H1 (cell line): ENCODE measurements around the gene PXDN. TPM values are rescaled to one million over a fixed set of nuclear protein-coding genes. Genes with fewer than 3 reads are reported as not detected.

ENCODE experiments used
- CTCF ChIA-PET: fragments of 300-600 bp; sonication (Branson Sonifier 250); formaldehyde crosslinking; loops from one replicate; lab custom pipeline; 2021; ENCODE audit not compliant: partially characterized antibody; lab: Charles Lee
- POLR2A ChIA-PET: fragments of 300-600 bp; sonication (Branson Sonifier 250); formaldehyde crosslinking; loops from one replicate; lab custom pipeline; 2021; ENCODE audit warnings: inconsistent platforms; ENCODE audit not compliant: partially characterized antibody; lab: Charles Lee
- DNase-seq, 2 experiments: peaks; one replicate each; pipeline versions ENCODE4 v3.0.0 to v3.0.0-alpha.2; 2010 to 2022; ENCODE audit warnings: low spot score in 2 of 2, low read depth in 1 of 2, mixed read lengths in 1 of 2
- FAIRE-seq: peaks from 2 replicates; lab custom pipeline; 2011; peaks lifted over from hg19 to GRCh38; lab: Jason Lieb, UNC
- H2AFZ ChIP-seq: 2 replicates; pipeline ENCODE4 v1.8.1; 2012; ENCODE audit warnings: low read length, inconsistent platforms
- H2AK5ac ChIP-seq: 2 replicates; pipeline ENCODE4 v1.6.1; 2013; ENCODE audit warnings: low read depth, low read length
- H2BK120ac ChIP-seq: replicated peaks from 2 replicates; pipeline ENCODE3; 2013; ENCODE audit warnings: low read depth, low read length, inconsistent platforms
- H2BK12ac ChIP-seq: 2 replicates; pipeline ENCODE4 v1.6.1; 2013; ENCODE audit warnings: low read depth, low read length
- H2BK15ac ChIP-seq: 2 replicates; pipeline ENCODE4 v1.6.1; 2013; ENCODE audit warnings: low read length
- H2BK20ac ChIP-seq: 2 replicates; pipeline ENCODE4 v1.6.1; 2013; ENCODE audit warnings: low read length
- H2BK5ac ChIP-seq: 2 replicates; pipeline ENCODE4 v1.6.1; 2013; ENCODE audit warnings: low read depth, low read length
- H3K14ac ChIP-seq: 2 replicates; pipeline ENCODE4 v1.6.1; 2013; ENCODE audit warnings: inconsistent platforms; ENCODE audit not compliant: insufficient read length
- H3K18ac ChIP-seq: 2 replicates; pipeline ENCODE4 v1.6.1; 2013; ENCODE audit warnings: low read length; ENCODE audit errors: extremely low read depth
- H3K23ac ChIP-seq: 2 replicates; pipeline ENCODE4 v1.6.1; 2013; ENCODE audit warnings: inconsistent platforms; ENCODE audit not compliant: insufficient read length
- H3K23me2 ChIP-seq: 2 replicates; pipeline ENCODE4 v1.6.1; 2013; ENCODE audit warnings: low read depth, low read length
- H3K27ac ChIP-seq: 2 replicates; pipeline ENCODE4 v1.6.1; 2011; ENCODE audit warnings: low read depth, low read length, inconsistent platforms
- H3K27me3 ChIP-seq, 4 experiments: replicated peaks in 1 of 4; 1 replicate in 1 of 4; 2 replicates in 3 of 4; pipeline versions ENCODE4 v1.6.1 to v1.8.1; 2011 to 2013; ENCODE audit warnings: low read length in 3 of 4, mild to moderate bottlenecking in 3 of 4, inconsistent platforms in 2 of 4, mixed read lengths in 2 of 4, moderate library complexity in 1 of 4; ENCODE audit not compliant: control insufficient read depth in 3 of 4, insufficient read depth in 3 of 4; ENCODE audit errors: extremely low read depth in 1 of 4
- H3K36me3 ChIP-seq, 4 experiments: 2 replicates each; pipeline versions ENCODE4 v1.6.1 to v1.8.1; 2011 to 2013; ENCODE audit warnings: mild to moderate bottlenecking in 4 of 4, low read length in 3 of 4, moderate library complexity in 2 of 4, control low read depth in 1 of 4, inconsistent platforms in 1 of 4; ENCODE audit not compliant: insufficient read depth in 4 of 4, control insufficient read depth in 2 of 4
- H3K4ac ChIP-seq: replicated peaks from 2 replicates; pipeline ENCODE3; 2013; ENCODE audit warnings: low read length, low read depth, mixed read lengths, inconsistent platforms; ENCODE audit not compliant: insufficient read length
- H3K4me1 ChIP-seq, 4 experiments: replicated peaks in 1 of 4; 1 replicate in 1 of 4; 2 replicates in 3 of 4; pipeline versions ENCODE4 v1.6.1 to v1.8.1; 2011 to 2013; ENCODE audit warnings: low read length in 3 of 4, inconsistent platforms in 2 of 4, mixed read lengths in 1 of 4; ENCODE audit not compliant: insufficient read depth in 4 of 4, control insufficient read depth in 3 of 4
- H3K4me2 ChIP-seq, 2 experiments: 2 replicates each; pipeline versions ENCODE4 v1.6.1 to v1.8.1; 2011 to 2013; ENCODE audit warnings: low read depth in 2 of 2, low read length in 2 of 2, control low read depth in 1 of 2, inconsistent platforms in 1 of 2, mild to moderate bottlenecking in 1 of 2; ENCODE audit not compliant: insufficient read depth in 1 of 2
- H3K4me3 ChIP-seq, 4 experiments: fragments of 200-600, 300-600 bp in 1 of 4; sonication (generic), shearing (Covaris generic), sonication (Bioruptor Twin) in 1 of 4; 2 replicates each; pipeline versions ENCODE4 v1.5.1 to v1.8.1; 2011 to 2016; ENCODE audit warnings: low read length in 4 of 4, low read depth in 3 of 4, control low read depth in 2 of 4, inconsistent platforms in 2 of 4, mild to moderate bottlenecking in 2 of 4, mixed read lengths in 1 of 4, moderate library complexity in 1 of 4; ENCODE audit not compliant: insufficient read depth in 2 of 4; ENCODE audit errors: extremely low read depth in 1 of 4
- H3K56ac ChIP-seq: replicated peaks from 2 replicates; pipeline ENCODE3; 2013; ENCODE audit warnings: low read depth, mild to moderate bottlenecking, mixed read lengths, low read length, inconsistent platforms; ENCODE audit not compliant: insufficient read length
- H3K79me1 ChIP-seq: 2 replicates; pipeline ENCODE4 v1.6.1; 2013; ENCODE audit warnings: low read depth, low read length, control low read depth
- H3K79me2 ChIP-seq, 2 experiments: 2 replicates each; pipeline versions ENCODE4 v1.6.1 to v1.8.1; 2012 to 2013; ENCODE audit warnings: low read length in 2 of 2, mild to moderate bottlenecking in 2 of 2, inconsistent platforms in 1 of 2; ENCODE audit not compliant: insufficient read depth in 2 of 2, control insufficient read depth in 1 of 2
- H3K9ac ChIP-seq, 4 experiments: replicated peaks in 1 of 4; 1 replicate in 1 of 4; 2 replicates in 3 of 4; pipeline versions ENCODE4 v1.6.1 to v1.8.1; 2011 to 2013; ENCODE audit warnings: low read depth in 3 of 4, low read length in 3 of 4, control low read depth in 2 of 4, mild to moderate bottlenecking in 2 of 4, moderate library complexity in 2 of 4, inconsistent platforms in 1 of 4; ENCODE audit errors: extremely low read depth in 1 of 4
- H3K9me3 ChIP-seq, 2 experiments: 2 replicates each; pipeline versions ENCODE4 v1.6.1 to v1.8.1; 2012 to 2013; ENCODE audit warnings: mild to moderate bottlenecking in 2 of 2, moderate library complexity in 2 of 2, control low read depth in 1 of 2, inconsistent platforms in 1 of 2, low read depth in 1 of 2, low read length in 1 of 2, mixed read lengths in 1 of 2; ENCODE audit not compliant: insufficient read depth in 2 of 2
- H4K20me1 ChIP-seq, 2 experiments: replicated peaks in 1 of 2; 2 replicates each; pipeline versions ENCODE3 to v1.8.1; 2011 to 2013; ENCODE audit warnings: inconsistent platforms in 2 of 2, low read length in 2 of 2, mild to moderate bottlenecking in 1 of 2; ENCODE audit not compliant: insufficient read depth in 2 of 2, control insufficient read depth in 1 of 2
- H4K5ac ChIP-seq: 2 replicates; pipeline ENCODE4 v1.6.1; 2013; ENCODE audit warnings: low read length, low read depth, mixed read lengths, inconsistent platforms; ENCODE audit not compliant: insufficient read length
- H4K8ac ChIP-seq: 2 replicates; pipeline ENCODE4 v1.8.0; 2013; ENCODE audit warnings: mild to moderate bottlenecking, moderate library complexity, low read length, inconsistent platforms; ENCODE audit not compliant: insufficient read depth; ENCODE audit errors: extremely low read depth
- H4K91ac ChIP-seq: replicated peaks from 2 replicates; pipeline ENCODE3; 2013; ENCODE audit warnings: low read length, mixed read lengths, inconsistent platforms; ENCODE audit not compliant: insufficient read length
- ASH2L ChIP-seq: fragments of 200-600, 300-600 bp; sonication (generic); IDR thresholded peaks from one replicate; pipeline ENCODE4 v1.7.1; 2017; ENCODE audit warnings: low read length
- CBX5 ChIP-seq: fragments of 300-800, 300-1000 bp; sonication (generic); IDR thresholded peaks from 2 replicates; pipeline ENCODE4 v1.7.1; 2016; ENCODE audit warnings: antibody characterized with exemption, low read length, low read depth
- CTCF ChIP-seq, 3 experiments: IDR thresholded peaks; 1 replicate in 2 of 3; 2 replicates in 1 of 3; pipeline versions ENCODE4 v1.5.1 to v1.6.1; 2011; ENCODE audit warnings: low read length in 3 of 3, mild to moderate bottlenecking in 3 of 3, inconsistent platforms in 2 of 3, low read depth in 1 of 3, moderate library complexity in 1 of 3; ENCODE audit not compliant: insufficient read depth in 1 of 3; ENCODE audit errors: control extremely low read depth in 1 of 3
- HDAC2 ChIP-seq, 2 experiments: fragments of 300-600 bp in 1 of 2; sonication (generic) in 1 of 2; IDR thresholded peaks; 2 replicates each; pipeline ENCODE4 v1.6.1; 2011 to 2012; ENCODE audit warnings: low read depth in 2 of 2, low read length in 2 of 2, mild to moderate bottlenecking in 2 of 2, moderate library complexity in 2 of 2, borderline replicate concordance in 1 of 2, inconsistent platforms in 1 of 2
- KDM4A ChIP-seq: IDR thresholded peaks from one replicate; pipeline ENCODE4 v1.7.1; 2012; ENCODE audit warnings: low read depth, mild to moderate bottlenecking, moderate library complexity, low read length, inconsistent platforms; ENCODE audit not compliant: severe bottlenecking
- MAFK ChIP-seq: IDR thresholded peaks from 2 replicates; pipeline ENCODE4 v1.6.1; 2012; ENCODE audit warnings: low read depth, mild to moderate bottlenecking, improper control_type of control experiment, low read length
- NANOG ChIP-seq: IDR thresholded peaks from 2 replicates; pipeline ENCODE4 v1.6.1; 2011; ENCODE audit warnings: low read length, low read depth, mild to moderate bottlenecking, inconsistent platforms; ENCODE audit not compliant: insufficient read depth, poor library complexity, severe bottlenecking
- RBBP5 ChIP-seq: IDR thresholded peaks from 2 replicates; pipeline ENCODE4 v1.7.1; 2012; ENCODE audit warnings: low read depth, mild to moderate bottlenecking, inconsistent platforms, low read length, moderate library complexity, borderline replicate concordance
- RXRA ChIP-seq: IDR thresholded peaks from 2 replicates; pipeline ENCODE4 v1.6.1; 2011; ENCODE audit warnings: low read depth, mild to moderate bottlenecking, low read length, moderate library complexity; ENCODE audit not compliant: insufficient read depth
- SUZ12 ChIP-seq: fragments of 200-600 bp; sonication (generic); IDR thresholded peaks from 2 replicates; pipeline ENCODE4 v1.6.1; 2012; ENCODE audit warnings: mild to moderate bottlenecking, inconsistent platforms, low read length, moderate library complexity, mixed read lengths
- WGBS, 2 experiments: shearing (Covaris generic) in 1 of 2; methylation state at CpG; one replicate each; pipeline versions ENCODE4 v1.1.6 to v1.1.7; 2013 to 2015; ENCODE audit warnings: low lambda C conversion rate in 2 of 2, mixed read lengths in 2 of 2, inconsistent platforms in 1 of 2, low coverage in 1 of 2, missing lambda C conversion rate in 1 of 2; ENCODE audit not compliant: insufficient replicate concordance in 2 of 2, insufficient coverage in 1 of 2, insufficient read length in 1 of 2; ENCODE audit errors: extremely low coverage in 1 of 2, missing lambda C conversion rate in 1 of 2; 5-methylcytosine and 5-hydroxymethylcytosine counted together
- polyA plus RNA-seq, 7 experiments: library from polyadenylated mRNA; depleted of rRNA in 3 of 7; stranded (reverse) in 5 of 7; unstranded in 2 of 7; fragments of >200 nt in 5 of 7; fragments of 200-250 nt in 2 of 7; gene quantifications; 1 replicate in 5 of 7; 2 replicates in 1 of 7; 4 replicates in 1 of 7; pipeline versions ENCODE4 v1.2.1 to v1.2.3, GENCODE V29; 2011 to 2013; ENCODE audit warnings: missing spikeins in 2 of 7, mixed read lengths in 2 of 7
- total RNA-seq: library from RNA; stranded (reverse); fragmentation: NEBNext Ultra II Directional; extraction: Animal tissue kit (Norgen Biotek cat#: 25700); gene quantifications from 2 replicates; pipeline ENCODE4 v1.2.1, GENCODE V29; 2021

The PXDN gene
- total and polyA plus RNA-seq, 2 of the 8 experiments (the other 6 are each of a cell fraction or from before 2014, with no cell fraction given) = 104 to 141 TPM

DNA sequence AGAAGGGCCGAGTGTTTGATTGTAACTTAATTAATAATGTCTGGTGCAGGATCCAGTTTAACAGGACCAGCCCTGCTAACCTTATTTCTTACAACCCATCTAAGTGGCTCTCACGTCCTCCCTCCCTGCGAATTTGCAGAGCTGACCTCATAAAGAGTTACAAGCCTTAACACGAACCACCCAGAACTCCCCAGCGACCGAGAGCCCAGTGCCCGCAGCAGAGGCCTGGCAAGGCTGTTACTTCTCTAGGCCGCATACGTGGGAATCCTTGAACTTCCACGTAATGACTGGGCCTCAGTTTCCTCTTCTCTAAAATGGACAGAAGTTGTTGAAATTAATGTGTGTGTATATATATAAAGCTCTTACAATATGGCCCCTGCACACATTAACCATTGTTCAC, 55.5 kb downstream of the PXDN start:
- H4K20me1 ChIP-seq = peaks cover 3 to 5% of the 10 kb centered on the region in 2 experiments
- no peak overlapping the region for H3K23ac ChIP-seq
- H3K4me1 ChIP-seq = peaks cover 0 to 11% (median 5%) of the 10 kb centered on the region in 4 experiments; a peak in 5 of 7 replicates
- H3K9ac ChIP-seq = no peak overlapping the region
- H3K4ac ChIP-seq = no peak overlapping the region
- no peak overlapping the region for H2AK5ac ChIP-seq
- peak overlapping the region; percentile 80; the same call in 1 of the 2 replicates for H4K8ac ChIP-seq
- 91% methylated on average over 10 of the region's 10 CpGs; no CpG with 5 or more reads in 1 of the 2 experiments for WGBS, 2 experiments
- no peak overlapping the region for H2BK120ac ChIP-seq
- no peak overlapping the region for H2AFZ ChIP-seq
- H3K4me3 ChIP-seq = no peak overlapping the region
- H2BK12ac ChIP-seq = no peak overlapping the region
- DNase-seq = no peak
- no peaks in the 10 kb centered on the region; the same call in 1 of the 2 replicates for H3K79me1 ChIP-seq
- no peak overlapping the region for H2BK5ac ChIP-seq
- no peaks in the 10 kb centered on the region for H3K27me3 ChIP-seq
- no peak for FAIRE-seq
- H3K56ac ChIP-seq = no peak overlapping the region
- no peak overlapping the region for H4K5ac ChIP-seq
- no peak overlapping the region for H3K4me2 ChIP-seq
- no peaks in the 10 kb centered on the region for H3K9me3 ChIP-seq
- H3K18ac ChIP-seq = no peak overlapping the region
- H3K23me2 ChIP-seq = no peaks in the 10 kb centered on the region
- H2BK20ac ChIP-seq = no peak overlapping the region
- H3K14ac ChIP-seq = no peak overlapping the region
- ChIA-PET POLR2A (no interaction called here), CTCF (interaction anchor here (1.0 to 2.3 kb wide), 4 partner anchors 19 to 128 kb away, joined by 3 to 9 read pairs (median 4); no protein-coding TSS in a partner anchor)
- peaks cover 0 to 6% of the 10 kb centered on the region in 2 experiments; a peak in 1 of 4 replicates for H3K79me2 ChIP-seq
- H3K27ac ChIP-seq = no peak overlapping the region
- no peak overlapping the region for H4K91ac ChIP-seq
- H3K36me3 ChIP-seq = peaks cover 0 to 33% (median 3%) of the 10 kb centered on the region in 4 experiments; a peak in 4 of 8 replicates
- H2BK15ac ChIP-seq = no peak overlapping the region
- TF ChIP-seq RBBP5 = no peak
- TF ChIP-seq MAFK = no peak
- no peak for TF ChIP-seq SUZ12
- no peak for TF ChIP-seq RXRA
- TF ChIP-seq NANOG = no peak
- TF ChIP-seq CTCF (IDR thresholded peaks at IDR 0.05; ENCODE audit: control extremely low read depth in 1 of 3, insufficient read depth in 1 of 3, low read depth in 1 of 3, low read length in 3 of 3) = no peak
- TF ChIP-seq CBX5 = no peak
- no peak for TF ChIP-seq KDM4A
- no peak for TF ChIP-seq HDAC2 (IDR thresholded peaks at IDR 0.05; ENCODE audit: borderline replicate concordance in 1 of 2, low read depth in 2 of 2, low read length in 2 of 2)
- no peak for TF ChIP-seq ASH2L
